K562 (cell line): ENCODE results near the gene RNF227. TPM values are rescaled to one million over a fixed set of nuclear protein-coding genes. Genes with fewer than 3 reads are reported as not detected.

Experiments used
- COPS2 ChIP-seq: fragments of 450-650 bp; conservative IDR thresholded peaks from 2 replicates; pipeline ENCODE4 v1.6.1; 2016; ENCODE audit warnings: mild to moderate bottlenecking, moderate library complexity
- HMG20A ChIP-seq: fragments of 450-650 bp; formaldehyde crosslinking; conservative IDR thresholded peaks from 2 replicates; pipeline ENCODE4 v1.4.0; 2020; ENCODE audit warnings: mild to moderate bottlenecking, mixed read lengths
- KAT2B ChIP-seq: IDR thresholded peaks from one replicate; pipeline ENCODE4 v1.6.1; 2012; ENCODE audit warnings: low read depth, mild to moderate bottlenecking, control low read depth, inconsistent platforms, low read length, moderate library complexity
- MIER1 ChIP-seq: fragments of 450-650 bp; IDR thresholded peaks from 2 replicates; pipeline ENCODE4 v1.6.1; 2016; ENCODE audit warnings: antibody characterized with exemption, mild to moderate bottlenecking, low read depth
- MXI1 ChIP-seq: IDR thresholded peaks from 2 replicates; pipeline ENCODE4 v1.6.1; 2011; ENCODE audit warnings: low read depth, mild to moderate bottlenecking, improper control_type of control experiment, low read length
- PCBP1 ChIP-seq: fragments of 200-400 bp; formaldehyde crosslinking; IDR thresholded peaks from 2 replicates; pipeline ENCODE4 v1.6.1; 2018; ENCODE audit warnings: mild to moderate bottlenecking, low read depth, low read length; ENCODE audit not compliant: poor library complexity, severe bottlenecking
- PTRF ChIP-seq: fragments of 450-650 bp; IDR thresholded peaks from 2 replicates; pipeline ENCODE4 v1.6.1; 2016; ENCODE audit warnings: mild to moderate bottlenecking, missing genetic modification characterization, missing compliant biosample characterization
- RBBP5 ChIP-seq: fragments of 200-600 bp; sonication (generic); IDR thresholded peaks from 2 replicates; pipeline ENCODE4 v1.6.1; 2012; ENCODE audit warnings: borderline replicate concordance, mild to moderate bottlenecking, low read length, control low read depth, inconsistent platforms; ENCODE audit not compliant: insufficient read depth, poor library complexity, severe bottlenecking
- SAP30 ChIP-seq: fragments of 200-600 bp; sonication (generic); IDR thresholded peaks from 2 replicates; pipeline ENCODE4 v1.6.1; 2012; ENCODE audit warnings: borderline replicate concordance, low read depth, mild to moderate bottlenecking, moderate library complexity, low read length, control low read depth, inconsistent platforms; ENCODE audit not compliant: insufficient read depth, poor library complexity, severe bottlenecking
- SUPT5H ChIP-seq: fragments of 450-650 bp; IDR thresholded peaks from 2 replicates; pipeline ENCODE4 v1.6.1; 2016
- ZNF212 ChIP-seq: fragments of 450-650 bp; formaldehyde crosslinking; IDR thresholded peaks from 2 replicates; pipeline ENCODE4 v1.4.0; 2020; ENCODE audit warnings: mild to moderate bottlenecking
- ZNF324 ChIP-seq: fragments of 250-450 bp; sonication (Bioruptor Pico); IDR thresholded peaks from 2 replicates; pipeline ENCODE4 v1.4.0; 2020; ENCODE audit warnings: mild to moderate bottlenecking
- ZNF699 ChIP-seq: fragments of 250-450 bp; sonication (Bioruptor Pico); IDR thresholded peaks from 2 replicates; pipeline ENCODE4 v1.8.0; 2021; ENCODE audit warnings: mild to moderate bottlenecking, moderate library complexity; ENCODE audit not compliant: insufficient replicate concordance
- polyA plus RNA-seq, 8 experiments: library from polyadenylated mRNA; depleted of rRNA in 4 of 8; stranded (reverse) in 5 of 8; unstranded in 3 of 8; fragments of >200 nt; fragmentation: Nextera tagmentation in 2 of 8; fragmentation: Illumina TruSeq in 1 of 8; extraction: Ambion mirVana in 2 of 8; extraction: Trizol in 1 of 8; gene quantifications; 2 replicates each; pipeline versions ENCODE4 v1.2.1 to v1.2.3, GENCODE V29; 2011 to 2014; ENCODE audit warnings: inconsistent platforms in 1 of 8, missing spikeins in 1 of 8
- total RNA-seq, 7 experiments: library from RNA; depleted of rRNA in 6 of 7; stranded (reverse); fragments of >200 nt in 6 of 7; fragmentation: Illumina TruSeq in 2 of 7; extraction: Trizol in 2 of 7; gene quantifications; 2 replicates each; pipeline versions ENCODE4 v1.2.1 to v1.2.3, GENCODE V29; 2011 to 2021; ENCODE audit warnings: low replicate concordance in 1 of 7
- TF ChIP-seq, protein P1 (sequence below): fragments of 250-450 bp; sonication (Bioruptor Pico); IDR thresholded peaks from 2 replicates; pipeline ENCODE4 v1.4.0; 2020
- TF ChIP-seq, protein P2 (sequence below), 2 experiments: IDR thresholded peaks in 1 of 2; conservative IDR thresholded peaks in 1 of 2; 2 replicates each; pipeline ENCODE4 v1.6.1; 2016; ENCODE audit warnings: low read depth in 2 of 2, mild to moderate bottlenecking in 1 of 2, missing compliant biosample characterization in 1 of 2, missing genetic modification characterization in 1 of 2, moderate library complexity in 1 of 2
- TF ChIP-seq, protein P3 (sequence below): fragments of 450-650 bp; IDR thresholded peaks from 2 replicates; pipeline ENCODE4 v1.6.1; 2017; ENCODE audit warnings: antibody characterized with exemption, mild to moderate bottlenecking
- TF ChIP-seq, protein P4 (sequence below): sonication (generic); formaldehyde crosslinking; IDR thresholded peaks from 2 replicates; pipeline ENCODE4 v1.8.0; 2022; ENCODE audit warnings: missing genetic modification reagents, mild to moderate bottlenecking, moderate library complexity, borderline replicate concordance

RNF227 gene
- total and polyA plus RNA-seq, 9 of the 15 experiments (the other 6 are each of a cell fraction or from before 2014, with no cell fraction given): 1.1 to 6.7 (median 2.3) TPM

GRCh38 chr17:7885367-7886226 lies 30.5 kb downstream of the RNF227 start (continued):
- TF ChIP-seq, protein P1, sequence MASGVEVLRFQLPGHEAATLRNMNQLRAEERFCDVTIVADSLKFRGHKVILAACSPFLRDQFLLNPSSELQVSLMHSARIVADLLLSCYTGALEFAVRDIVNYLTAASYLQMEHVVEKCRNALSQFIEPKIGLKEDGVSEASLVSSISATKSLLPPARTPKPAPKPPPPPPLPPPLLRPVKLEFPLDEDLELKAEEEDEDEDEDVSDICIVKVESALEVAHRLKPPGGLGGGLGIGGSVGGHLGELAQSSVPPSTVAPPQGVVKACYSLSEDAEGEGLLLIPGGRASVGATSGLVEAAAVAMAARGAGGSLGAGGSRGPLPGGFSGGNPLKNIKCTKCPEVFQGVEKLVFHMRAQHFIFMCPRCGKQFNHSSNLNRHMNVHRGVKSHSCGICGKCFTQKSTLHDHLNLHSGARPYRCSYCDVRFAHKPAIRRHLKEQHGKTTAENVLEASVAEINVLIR (CRISPR knock-in tag): 0 out of 2 replicates have a peak, but pooled peaks have one; percentile 22
- TF ChIP-seq PCBP1: peak; percentile 28
- TF ChIP-seq HMG20A (CRISPR knock-in tag): no peak
- TF ChIP-seq SAP30: peak; percentile 79
- TF ChIP-seq, protein P2, sequence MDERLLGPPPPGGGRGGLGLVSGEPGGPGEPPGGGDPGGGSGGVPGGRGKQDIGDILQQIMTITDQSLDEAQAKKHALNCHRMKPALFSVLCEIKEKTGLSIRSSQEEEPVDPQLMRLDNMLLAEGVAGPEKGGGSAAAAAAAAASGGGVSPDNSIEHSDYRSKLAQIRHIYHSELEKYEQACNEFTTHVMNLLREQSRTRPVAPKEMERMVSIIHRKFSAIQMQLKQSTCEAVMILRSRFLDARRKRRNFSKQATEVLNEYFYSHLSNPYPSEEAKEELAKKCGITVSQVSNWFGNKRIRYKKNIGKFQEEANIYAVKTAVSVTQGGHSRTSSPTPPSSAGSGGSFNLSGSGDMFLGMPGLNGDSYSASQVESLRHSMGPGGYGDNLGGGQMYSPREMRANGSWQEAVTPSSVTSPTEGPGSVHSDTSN (CRISPR knock-in tag; IDR thresholded peaks at IDR 0.05; ENCODE audit: low read depth): peak; percentile 31; the same call in 1 of the 2 replicates
- TF ChIP-seq, protein P2 (tag; conservative IDR thresholded peaks at IDR 0.05; ENCODE audit: low read depth): peak; percentile 75
- TF ChIP-seq ZNF212 (CRISPR knock-in tag): no peak
- TF ChIP-seq MXI1: peak; percentile 54; the same call in 1 of the 2 replicates
- no peak for TF ChIP-seq PTRF
- peak; percentile 45 for TF ChIP-seq RBBP5
- TF ChIP-seq COPS2: no peak
- no peak for TF ChIP-seq ZNF699 (CRISPR knock-in tag)
- TF ChIP-seq, protein P3, sequence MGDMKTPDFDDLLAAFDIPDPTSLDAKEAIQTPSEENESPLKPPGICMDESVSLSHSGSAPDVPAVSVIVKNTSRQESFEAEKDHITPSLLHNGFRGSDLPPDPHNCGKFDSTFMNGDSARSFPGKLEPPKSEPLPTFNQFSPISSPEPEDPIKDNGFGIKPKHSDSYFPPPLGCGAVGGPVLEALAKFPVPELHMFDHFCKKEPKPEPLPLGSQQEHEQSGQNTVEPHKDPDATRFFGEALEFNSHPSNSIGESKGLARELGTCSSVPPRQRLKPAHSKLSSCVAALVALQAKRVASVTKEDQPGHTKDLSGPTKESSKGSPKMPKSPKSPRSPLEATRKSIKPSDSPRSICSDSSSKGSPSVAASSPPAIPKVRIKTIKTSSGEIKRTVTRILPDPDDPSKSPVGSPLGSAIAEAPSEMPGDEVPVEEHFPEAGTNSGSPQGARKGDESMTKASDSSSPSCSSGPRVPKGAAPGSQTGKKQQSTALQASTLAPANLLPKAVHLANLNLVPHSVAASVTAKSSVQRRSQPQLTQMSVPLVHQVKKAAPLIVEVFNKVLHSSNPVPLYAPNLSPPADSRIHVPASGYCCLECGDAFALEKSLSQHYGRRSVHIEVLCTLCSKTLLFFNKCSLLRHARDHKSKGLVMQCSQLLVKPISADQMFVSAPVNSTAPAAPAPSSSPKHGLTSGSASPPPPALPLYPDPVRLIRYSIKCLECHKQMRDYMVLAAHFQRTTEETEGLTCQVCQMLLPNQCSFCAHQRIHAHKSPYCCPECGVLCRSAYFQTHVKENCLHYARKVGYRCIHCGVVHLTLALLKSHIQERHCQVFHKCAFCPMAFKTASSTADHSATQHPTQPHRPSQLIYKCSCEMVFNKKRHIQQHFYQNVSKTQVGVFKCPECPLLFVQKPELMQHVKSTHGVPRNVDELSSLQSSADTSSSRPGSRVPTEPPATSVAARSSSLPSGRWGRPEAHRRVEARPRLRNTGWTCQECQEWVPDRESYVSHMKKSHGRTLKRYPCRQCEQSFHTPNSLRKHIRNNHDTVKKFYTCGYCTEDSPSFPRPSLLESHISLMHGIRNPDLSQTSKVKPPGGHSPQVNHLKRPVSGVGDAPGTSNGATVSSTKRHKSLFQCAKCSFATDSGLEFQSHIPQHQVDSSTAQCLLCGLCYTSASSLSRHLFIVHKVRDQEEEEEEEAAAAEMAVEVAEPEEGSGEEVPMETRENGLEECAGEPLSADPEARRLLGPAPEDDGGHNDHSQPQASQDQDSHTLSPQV: peak; percentile 36; the same call in 1 of the 2 replicates
- no peak for TF ChIP-seq KAT2B
- no peak for TF ChIP-seq MIER1
- TF ChIP-seq SUPT5H: peak; percentile 54
- no peak for TF ChIP-seq ZNF324 (CRISPR knock-in tag)
- TF ChIP-seq, protein P4, sequence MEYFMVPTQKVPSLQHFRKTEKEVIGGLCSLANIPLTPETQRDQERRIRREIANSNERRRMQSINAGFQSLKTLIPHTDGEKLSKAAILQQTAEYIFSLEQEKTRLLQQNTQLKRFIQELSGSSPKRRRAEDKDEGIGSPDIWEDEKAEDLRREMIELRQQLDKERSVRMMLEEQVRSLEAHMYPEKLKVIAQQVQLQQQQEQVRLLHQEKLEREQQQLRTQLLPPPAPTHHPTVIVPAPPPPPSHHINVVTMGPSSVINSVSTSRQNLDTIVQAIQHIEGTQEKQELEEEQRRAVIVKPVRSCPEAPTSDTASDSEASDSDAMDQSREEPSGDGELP (CRISPR knock-in tag): peak; percentile 99
